ENCODE data around the gene NAT16. TPM values are rescaled to one million over a fixed set of nuclear protein-coding genes. Genes with fewer than 3 reads are reported as not detected.

Gene NAT16
- total and polyA plus RNA-seq, 9 of the 15 experiments (the other 6 are each of a cell fraction or from before 2014, with no cell fraction given): 0.04 TPM; not detected in 8

DNA sequence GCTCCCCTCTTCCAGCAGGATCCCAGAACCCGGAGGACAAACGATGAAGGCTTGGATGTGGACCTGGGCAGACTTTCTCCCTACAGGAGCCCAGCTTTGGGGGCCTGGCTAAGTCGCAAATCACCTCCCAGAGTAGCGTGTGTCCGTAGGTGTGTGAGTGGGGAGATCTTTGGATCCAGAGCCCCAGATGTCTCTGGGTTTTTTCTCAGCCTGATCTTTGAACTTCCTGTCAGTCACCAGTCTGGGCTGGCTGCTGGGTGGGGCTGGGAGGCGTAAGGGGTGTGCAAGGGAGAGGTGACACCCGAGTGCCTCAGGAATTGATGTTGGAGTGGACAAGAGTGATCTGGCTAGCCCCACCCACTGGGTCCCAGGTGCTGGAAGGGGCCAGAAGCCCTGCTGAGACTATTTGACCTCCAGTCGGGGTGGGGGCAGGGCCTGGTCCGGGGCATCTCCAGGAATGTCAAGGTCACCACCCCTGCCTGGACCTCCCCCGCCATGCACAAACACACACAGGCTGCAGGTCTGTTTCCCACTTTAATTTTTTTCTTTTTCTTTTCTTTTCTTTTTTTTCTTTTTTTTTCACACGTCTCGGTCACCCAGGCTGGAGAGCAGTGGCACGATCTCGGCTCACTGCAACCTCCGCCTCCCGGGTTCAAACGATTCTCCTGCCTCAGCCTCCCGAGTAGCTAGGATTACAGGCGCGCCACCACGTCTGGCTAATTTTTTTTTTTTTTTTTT, 20.9 kb upstream of the NAT16 start, which contains the start of gene MOGAT3:
TSS of gene MOGAT3 (minus strand) at position 175 of the 738 bp plus-strand sequence. CDS start 182 bp downstream, outside the sequence.
- ChIA-PET CTCF (ENCODE audit: low intra/inter-chr PET ratio) (no interaction called here), POLR2A (interaction anchor here (0.6 to 1.5 kb wide), 2 partner anchors 16 to 24 kb away, joined by 3 to 8 read pairs; partner anchors contain the start of genes PLOD3 and ZNHIT1)
- Histone ChIP-seq H3K4me2 (ENCODE audit: insufficient read depth, low read length) (peak within 1 kb of the TSS; percentile 8; the same call in 1 of the 2 replicates), H3K4me1 (replicated peaks in 1 of 2; ENCODE audit: control insufficient read depth in 2 of 2, insufficient read depth in 2 of 2, low read length in 2 of 2) (peaks cover 9 to 30% of the 10 kb centered on the region in 2 experiments), H3K9ac (ENCODE audit: insufficient read depth in 1 of 2, low read depth in 2 of 2, low read length in 2 of 2) (peak within 1 kb of the TSS in 1 of 2 experiments; percentile 76; a peak in 2 of 4 replicates), H3K9me3 (replicated peaks; ENCODE audit: control insufficient read depth, insufficient read depth, low read depth, low read length) (no peaks in the 10 kb centered on the region), H3K79me2 (ENCODE audit: control insufficient read depth, insufficient read depth, low read length) (no peaks in the 10 kb centered on the region), H3K4me3 (no peak within 1 kb of the TSS), H2AFZ (ENCODE audit: low read depth, low read length) (peak within 1 kb of the TSS; percentile 46; the same call in 1 of the 2 replicates), H3K27me3 (ENCODE audit: control insufficient read depth in 2 of 2, insufficient read depth in 2 of 2, low read length in 2 of 2) (peaks cover 0 to 7% of the 10 kb centered on the region in 2 experiments; a peak in 1 of 5 replicates), H3K9me1 (ENCODE audit: control insufficient read depth, insufficient read depth, low read length) (no peaks in the 10 kb centered on the region), H3K27ac (ENCODE audit: extremely low read depth, low read depth, low read length) (no peak within 1 kb of the TSS), H3K36me3 (ENCODE audit: control insufficient read depth, insufficient read depth, low read length) (peaks cover 2% of the 10 kb centered on the region; the same call in 1 of the 3 replicates), H4K20me1 (replicated peaks; ENCODE audit: control insufficient read depth, insufficient read depth, low read length) (no peaks in the 10 kb centered on the region)
- peak; percentile 67 for FAIRE-seq
- ATAC-seq: peak; percentile 82
- DNase-seq (ENCODE audit: extremely low read depth in 1 of 4, low spot score in 3 of 4): peak; percentile 65 to 78 (median 72)
- BruUV-seq (replicated peaks): no TSS peak
- intact Hi-C loops (cut with micrococcal nuclease) (no loop called here), in situ Hi-C loops (cut with MboI) (no loop called here)
- 43% methylated on average over 21 of the region's 21 CpGs for WGBS (ENCODE audit: insufficient coverage, low coverage, missing lambda C conversion rate)
- peak in 1 of 2 experiments; percentile 25; a peak in 1 of 4 replicates for TF ChIP-seq RCOR1 (IDR thresholded peaks at IDR 0.05; ENCODE audit: borderline replicate concordance in 1 of 2, low read depth in 2 of 2, low read length in 2 of 2)
- 0 out of 2 replicates have a peak, but pooled peaks have one; percentile 10 for TF ChIP-seq ZNF384 (IDR thresholded peaks at IDR 0.05; ENCODE audit: low read depth, low read length)
- TF ChIP-seq C11orf30 (IDR thresholded peaks at IDR 0.05; ENCODE audit: low read depth): no peak
- TF ChIP-seq ZNF140 (CRISPR knock-in tag; IDR thresholded peaks at IDR 0.05): no peak
- no peak for TF ChIP-seq MCM3 (IDR thresholded peaks at IDR 0.05)
- TF ChIP-seq SAP30 (IDR thresholded peaks at IDR 0.05; ENCODE audit: borderline replicate concordance, insufficient read depth, low read depth, low read length, poor library complexity, severe bottlenecking): no peak
- no peak for TF ChIP-seq E4F1 (CRISPR knock-in tag; IDR thresholded peaks at IDR 0.05; ENCODE audit: borderline replicate concordance)
- no peak for TF ChIP-seq BRD4 (IDR thresholded peaks at IDR 0.05)
- no peak for TF ChIP-seq CREBBP (IDR thresholded peaks at IDR 0.05; ENCODE audit: low read depth, low read length)
- TF ChIP-seq DACH1 (IDR thresholded peaks at IDR 0.05; ENCODE audit: partially characterized antibody): no peak
- TF ChIP-seq PTBP1 (IDR thresholded peaks at IDR 0.05; ENCODE audit: low read depth, low read length): no peak
- TF ChIP-seq NRF1 (conservative IDR thresholded peaks at IDR 0.05 in 1 of 2, IDR thresholded peaks at IDR 0.05 in 1 of 2): peak in 1 of 2 experiments; percentile 40; a peak in 1 of 4 replicates
- TF ChIP-seq PBX2 (CRISPR knock-in tag; IDR thresholded peaks at IDR 0.05; ENCODE audit: low read depth): no peak
- 0 out of 2 replicates have a peak, but pooled peaks have one; percentile 32 for TF ChIP-seq PBX2 (tag; conservative IDR thresholded peaks at IDR 0.05; ENCODE audit: low read depth)
- TF ChIP-seq ZNF778 (CRISPR knock-in tag; IDR thresholded peaks at IDR 0.05): no peak
- TF ChIP-seq MEIS2 (IDR thresholded peaks at IDR 0.05; ENCODE audit: partially characterized antibody): peak; percentile 63
